Renal cortex interstitium (tissue), 11 donors: ENCODE data around the gene PRSS8. TPM values are rescaled to one million over a fixed set of nuclear protein-coding genes. Genes with fewer than 3 reads are reported as not detected.
A peak's percentile ranks its signal among the peaks of the same experiment; 100 is the strongest.

Experiments used
- DNase-seq, 11 donors: peaks; one replicate each; pipeline ENCODE4 v3.0.0-alpha.2; 2013; ENCODE audit warnings: low read depth in 9 of 11, low spot score in 4 of 11; ENCODE audit errors: extremely low read depth in 1 of 11
- polyA plus RNA-seq, 3 donors: library from polyadenylated mRNA; unstranded; fragments of 120-200 nt; gene quantifications; one replicate each; pipeline ENCODE4 v1.2.1, GENCODE V29; 2013; ENCODE audit not compliant: insufficient read length in 3 of 3

PRSS8 gene
- polyA plus RNA-seq, 3 donors, result 52.9 to 88.8 (median 62.3) TPM

- no peak for DNase-seq
These were observed 3.1 kb downstream of the PRSS8 start for GRCh38 chr16:31132303-31132979.

- no peak for DNase-seq
These were observed 3.7 kb downstream of the PRSS8 start for GRCh38 chr16:31131841-31132271.

DNA sequence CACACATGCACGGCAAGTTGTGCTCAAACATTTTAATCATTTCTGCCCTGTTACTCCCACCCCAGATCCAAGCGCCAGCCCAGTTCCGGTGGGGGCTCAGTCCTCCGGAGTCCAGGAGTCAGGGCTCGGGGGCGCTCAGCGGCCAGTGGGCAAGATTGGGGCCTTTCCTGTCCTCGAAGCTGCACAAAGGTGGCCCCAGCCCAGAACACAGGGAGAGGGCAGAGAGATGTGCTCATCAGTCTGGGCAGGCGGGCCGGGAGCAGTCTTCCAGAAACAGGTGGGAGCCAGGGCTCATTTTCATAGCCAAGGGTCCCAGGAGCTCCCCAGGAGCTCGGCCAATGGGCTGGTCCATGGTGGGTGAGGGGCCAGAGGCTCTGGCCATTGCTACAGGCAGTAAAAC, 4.1 kb downstream of the PRSS8 start:
- no peak for DNase-seq

GRCh38 chr16:31130899-31131298, 4.6 kb downstream of the PRSS8 start:
- DNase-seq, result no peak

GRCh38 chr16:31130336-31130891, 5.1 kb downstream of the PRSS8 start:
- DNase-seq, result no peak

- DNase-seq, result no peak
These were observed 5.8 kb downstream of the PRSS8 start for GRCh38 chr16:31129568-31130335.

DNA sequence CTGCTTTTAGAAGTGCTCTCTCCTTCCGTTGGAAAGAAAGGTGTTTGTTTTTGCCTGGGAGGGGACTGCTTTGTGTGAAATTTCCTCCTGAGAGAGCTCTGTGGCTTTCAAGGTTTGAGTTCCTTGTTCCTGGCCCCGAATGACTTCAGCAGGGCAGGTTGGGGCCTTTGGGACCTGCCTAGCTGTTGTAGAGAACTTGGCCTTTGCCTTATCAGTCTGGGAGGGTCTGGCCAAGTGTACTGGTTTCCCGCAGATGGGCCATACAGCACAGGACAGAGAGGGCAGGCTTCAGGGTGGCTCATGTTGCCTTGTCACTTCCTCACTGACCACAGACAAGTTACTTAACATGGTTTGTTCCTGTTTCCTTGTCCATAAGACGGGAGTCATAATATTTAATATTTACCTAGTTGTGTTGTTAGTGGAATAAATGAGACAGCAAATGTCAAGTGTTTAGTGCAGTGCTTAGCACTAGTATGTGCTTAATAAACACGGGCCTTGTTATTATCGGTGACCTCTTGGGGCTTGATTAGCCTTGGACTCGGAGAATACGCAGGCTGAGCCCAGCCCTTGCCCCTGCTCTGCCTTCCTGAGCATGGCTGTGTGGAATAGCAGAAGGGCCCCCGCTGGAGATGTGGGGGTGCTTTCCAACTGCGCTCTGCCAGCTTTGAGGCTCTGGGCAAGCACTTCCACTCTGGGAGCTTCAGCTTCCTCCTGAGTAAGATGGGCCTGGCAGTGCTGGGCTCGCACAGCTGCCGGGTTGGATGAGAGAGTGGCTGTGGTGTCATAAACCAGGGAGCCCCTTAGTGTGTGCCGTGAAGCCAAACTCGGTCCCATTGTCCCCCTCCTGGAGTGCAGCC, 6.6 kb downstream of the PRSS8 start:
- no peak for DNase-seq

- DNase-seq, result no peak
These were observed 8.3 kb downstream of the PRSS8 start for GRCh38 chr16:31127182-31127581.

GRCh38 chr16:31125844-31126243, 9.7 kb downstream of the PRSS8 start:
- DNase-seq, result no peak

GRCh38 chr16:31120129-31120528, 15.4 kb downstream of the PRSS8 start:
- no peak for DNase-seq

- no peak for DNase-seq
These were observed 17.0 kb downstream of the PRSS8 start for GRCh38 chr16:31118223-31119155.

DNA sequence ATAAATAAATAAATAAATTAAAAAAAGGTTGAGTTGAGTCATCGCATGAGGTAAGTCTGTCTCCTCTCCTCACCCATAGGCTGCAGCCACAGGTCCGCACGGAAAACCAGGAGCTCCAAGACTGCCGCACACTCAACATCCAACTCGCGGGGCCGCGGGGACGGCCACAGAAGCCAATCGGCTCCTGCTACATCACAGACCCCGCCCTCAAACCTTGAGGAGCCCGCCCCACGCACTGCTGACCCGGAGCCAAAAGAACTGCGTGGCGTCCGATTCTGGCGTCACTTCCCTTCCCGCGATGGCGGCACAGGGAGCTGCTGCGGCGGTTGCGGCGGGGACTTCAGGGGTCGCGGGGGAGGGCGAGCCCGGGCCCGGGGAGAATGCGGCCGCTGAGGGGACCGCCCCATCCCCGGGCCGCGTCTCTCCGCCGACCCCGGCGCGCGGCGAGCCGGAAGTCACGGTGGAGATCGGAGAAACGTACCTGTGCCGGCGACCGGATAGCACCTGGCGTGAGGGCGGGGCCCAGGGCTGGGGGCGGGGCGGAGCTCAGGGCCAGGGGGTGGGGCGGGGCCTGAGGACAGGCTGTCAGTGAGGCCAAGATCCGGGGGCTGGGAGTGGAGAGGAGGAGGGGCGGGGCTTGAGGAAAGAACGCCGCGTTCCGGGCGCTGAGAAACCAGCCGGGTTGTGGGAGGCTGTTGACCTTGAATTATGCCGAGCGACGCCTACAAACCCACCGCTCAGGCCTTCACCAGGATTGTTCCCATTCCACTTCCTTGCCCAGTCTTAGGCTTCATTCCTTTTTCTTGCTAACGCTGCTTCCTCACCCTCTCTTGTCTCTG, 17.9 kb downstream of the PRSS8 start, which contains the start of gene KAT8:
Gene KAT8, plus strand, starts transcription at position 281 of the 839 bp plus-strand sequence. Its CDS starts 18 bp downstream, at position 299.
- DNase-seq, result peak; percentile 89 to 98 (median 96)

DNA sequence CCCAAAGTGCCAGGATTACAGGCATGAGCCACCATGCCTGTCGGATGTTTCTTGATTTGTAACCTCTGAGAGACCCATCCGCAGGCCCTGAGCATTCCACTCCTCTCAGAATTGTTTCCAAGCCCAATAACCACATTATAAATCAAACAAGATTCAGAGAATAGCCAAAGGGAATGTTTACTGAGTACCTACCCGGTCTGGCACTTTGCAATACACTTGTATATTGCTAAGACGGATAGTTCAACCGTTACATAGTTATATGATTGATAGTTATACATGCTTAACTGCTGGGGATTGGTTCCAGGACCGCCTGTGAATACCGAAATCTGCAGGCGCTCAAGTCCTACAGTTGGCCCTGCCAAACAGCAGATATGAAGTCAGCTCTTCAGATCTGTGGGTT, 21.1 kb downstream of the PRSS8 start:
- DNase-seq, result no peak

DNA sequence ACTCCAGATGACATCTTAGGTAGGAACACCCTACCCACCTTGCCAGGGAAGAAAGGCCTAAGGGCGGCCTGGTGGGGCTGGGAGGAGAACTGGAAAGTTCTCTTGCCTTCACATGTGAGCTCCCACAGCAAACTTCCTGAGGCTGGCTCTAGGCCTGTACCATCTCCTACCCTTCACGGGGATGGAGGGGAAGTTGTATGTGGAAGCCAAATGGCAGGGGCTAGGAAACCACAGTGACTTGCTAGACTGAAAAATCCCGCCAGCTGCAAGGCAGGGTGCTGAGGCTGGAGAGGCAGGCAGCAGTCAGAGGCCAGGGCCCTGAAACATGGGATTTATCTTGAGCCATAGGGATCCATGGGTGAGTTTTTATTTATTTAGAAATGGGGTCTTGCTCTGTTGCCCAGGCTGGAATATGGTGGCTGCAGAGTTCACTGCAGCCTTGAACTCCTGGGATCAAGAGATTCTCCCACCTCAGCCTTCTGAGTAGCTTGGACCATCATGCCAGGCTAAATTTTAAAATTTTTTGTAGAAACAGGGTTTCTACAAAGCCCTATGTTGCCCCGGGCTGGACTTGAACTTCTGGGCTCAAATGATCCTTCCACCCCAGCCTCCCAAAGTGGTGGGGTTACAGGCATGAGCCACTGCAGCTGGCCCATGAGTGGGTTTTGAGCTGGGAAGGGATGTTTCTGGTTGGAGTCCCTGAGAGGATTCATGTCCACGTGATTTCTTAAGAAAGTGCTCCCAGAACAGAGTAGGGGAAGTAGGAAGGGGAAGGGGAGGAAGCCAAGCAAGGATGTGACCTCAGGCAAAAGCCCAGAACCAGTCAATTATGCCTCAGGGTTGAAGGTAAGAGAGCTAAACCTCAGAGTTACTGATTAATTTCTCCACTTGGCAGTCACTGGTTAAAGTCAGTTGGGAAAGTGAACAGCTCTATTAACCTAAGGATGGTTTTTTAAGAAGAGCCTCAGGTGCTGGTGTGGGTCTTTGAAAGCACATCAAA, 22.1 kb downstream of the PRSS8 start:
- no peak for DNase-seq

DNA sequence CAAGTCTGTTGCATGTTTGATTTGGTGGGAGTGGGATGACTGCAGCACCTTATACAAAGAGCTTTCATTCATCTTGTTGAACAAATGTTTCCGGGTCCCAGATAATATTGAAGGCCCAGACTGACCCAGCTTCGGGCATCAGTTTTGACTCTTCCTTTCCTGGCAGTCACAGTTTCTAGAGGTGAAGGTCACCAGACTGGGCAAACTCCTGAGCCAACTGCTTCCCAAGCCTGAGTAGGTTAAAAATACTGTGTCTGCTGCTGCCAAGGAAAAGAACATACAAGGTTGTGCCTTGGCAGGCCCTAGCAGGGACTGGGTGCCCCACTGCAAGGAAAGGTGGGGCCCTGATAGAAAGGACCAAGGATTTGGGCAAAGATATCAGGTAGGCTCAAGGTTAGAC, 22.8 kb downstream of the PRSS8 start:
- no peak for DNase-seq

- DNase-seq, result no peak
These were observed 23.6 kb downstream of the PRSS8 start for GRCh38 chr16:31111881-31112466.
